Measurements from ENCODE around the gene CCDC97.

GRCh38 chr19:41373993-41374392 lies 64.0 kb downstream of the CCDC97 start:
- no peak for TF ChIP-seq POLR2A (IDR thresholded peaks at IDR 0.05; ENCODE audit: low read length)
- no peak for TF ChIP-seq GATA1 (IDR thresholded peaks at IDR 0.05; ENCODE audit: low read depth, low read length)

All from erythroblast (primary cell).